HEK293 (cell line): Measurements from ENCODE around the gene SLC38A10.
"Not testable (repeated sequence)": the region's sequence is repeated elsewhere in the genome, so short reads cannot be mapped to it uniquely, and the experiment has no call there.

Experiments used
- CTCF ChIA-PET: fragments of 350-600 bp; formaldehyde crosslinking; extraction: SDS; loops from one replicate; lab custom pipeline; 2021; ENCODE audit warnings: antibody characterized with exemption; lab: Yijun Ruan, JAX
- POLR2A ChIA-PET: fragments of 300-600 bp; formaldehyde crosslinking; extraction: SDS; loops from one replicate; lab custom pipeline; 2020; ENCODE audit warnings: antibody characterized with exemption, inconsistent platforms; lab: Yijun Ruan, JAX
- H3K27ac ChIP-seq: fragments of 200-500 bp; sonication (Bioruptor generic); 2 replicates; pipeline ENCODE4 v1.5.1; 2014; ENCODE audit warnings: low read depth, low read length, control low read depth, inconsistent platforms; ENCODE audit errors: extremely low read depth
- H3K36me3 ChIP-seq, 2 experiments: fragments of 200-500 bp in 1 of 2; sonication (Bioruptor generic) in 1 of 2; 1 replicate in 1 of 2; 2 replicates in 1 of 2; pipeline ENCODE4 v1.5.1; 2014 to 2017; ENCODE audit warnings: inconsistent platforms in 2 of 2, low read length in 2 of 2; ENCODE audit not compliant: control insufficient read depth in 2 of 2, insufficient read depth in 1 of 2
- H3K4me1 ChIP-seq: fragments of 200-500 bp; sonication (Bioruptor generic); 2 replicates; pipeline ENCODE4 v1.5.1; 2014; ENCODE audit warnings: mild to moderate bottlenecking, low read length, inconsistent platforms; ENCODE audit not compliant: control insufficient read depth, insufficient read depth
- H3K4me3 ChIP-seq: 2 replicates; pipeline ENCODE4 v1.5.1; 2011; ENCODE audit warnings: low read depth, mild to moderate bottlenecking, control low read depth, low read length, moderate library complexity
- H3K9me3 ChIP-seq: fragments of 200-500 bp; sonication (Bioruptor generic); 2 replicates; pipeline ENCODE4 v1.5.1; 2014; ENCODE audit warnings: low read depth, low read length, inconsistent platforms; ENCODE audit not compliant: control insufficient read depth, insufficient read depth
- BCL6B ChIP-seq: fragments of 450-650 bp; formaldehyde crosslinking; IDR thresholded peaks from 2 replicates; pipeline ENCODE4 v1.5.1; 2017; ENCODE audit warnings: missing biosample characterization, missing genetic modification characterization
- INSM2 ChIP-seq: fragments of 450-650 bp; formaldehyde crosslinking; IDR thresholded peaks from 2 replicates; pipeline ENCODE4 v1.5.1; 2016; ENCODE audit warnings: missing biosample characterization, missing genetic modification characterization
- KLF1 ChIP-seq: fragments of 450-650 bp; formaldehyde crosslinking; IDR thresholded peaks from 2 replicates; pipeline ENCODE4 v1.5.1; 2016; ENCODE audit warnings: missing biosample characterization, missing genetic modification characterization
- PRDM1 ChIP-seq: fragments of 450-650 bp; formaldehyde crosslinking; IDR thresholded peaks from 2 replicates; pipeline ENCODE4; 2016; ENCODE audit warnings: missing biosample characterization, missing genetic modification characterization
- SP2 ChIP-seq: fragments of 450-650 bp; formaldehyde crosslinking; IDR thresholded peaks from 2 replicates; pipeline ENCODE4 v1.5.1; 2016; ENCODE audit warnings: missing biosample characterization, missing genetic modification characterization
- ZNF148 ChIP-seq: fragments of 450-650 bp; formaldehyde crosslinking; IDR thresholded peaks from 2 replicates; pipeline ENCODE4 v1.5.0; 2017; ENCODE audit warnings: missing biosample characterization, missing genetic modification characterization, borderline replicate concordance
- ZNF16 ChIP-seq: fragments of 450-650 bp; formaldehyde crosslinking; IDR thresholded peaks from 2 replicates; pipeline ENCODE4 v1.5.1; 2016; ENCODE audit warnings: low read depth, missing biosample characterization, missing genetic modification characterization
- ZNF18 ChIP-seq: fragments of 450-650 bp; formaldehyde crosslinking; IDR thresholded peaks from 2 replicates; pipeline ENCODE4 v1.5.1; 2016; ENCODE audit warnings: missing biosample characterization, missing genetic modification characterization
- ZNF211 ChIP-seq: fragments of 450-650 bp; formaldehyde crosslinking; IDR thresholded peaks from 2 replicates; pipeline ENCODE4 v1.5.1; 2016; ENCODE audit warnings: low read depth, missing biosample characterization, missing genetic modification characterization
- ZNF292 ChIP-seq: fragments of 450-650 bp; formaldehyde crosslinking; IDR thresholded peaks from 2 replicates; pipeline ENCODE4 v1.5.1; 2016; ENCODE audit warnings: low read depth, missing biosample characterization, missing genetic modification characterization, borderline replicate concordance
- ZNF514 ChIP-seq: fragments of 450-650 bp; formaldehyde crosslinking; IDR thresholded peaks from 2 replicates; pipeline ENCODE4 v1.5.1; 2016; ENCODE audit warnings: missing biosample characterization, missing genetic modification characterization
- ZNF677 ChIP-seq: fragments of 450-650 bp; IDR thresholded peaks from 2 replicates; pipeline ENCODE4 v1.5.0; 2018; ENCODE audit warnings: missing biosample characterization, mild to moderate bottlenecking, missing genetic modification characterization, moderate library complexity
- ZNF837 ChIP-seq: fragments of 450-650 bp; formaldehyde crosslinking; IDR thresholded peaks from 2 replicates; pipeline ENCODE4 v1.5.1; 2016; ENCODE audit warnings: missing biosample characterization, missing genetic modification characterization

Gene SLC38A10

GRCh38 chr17:81228420-81228819, 66.7 kb downstream of the SLC38A10 start (continued):
- TF ChIP-seq BCL6B (no peak), SP2 (tag by site-specific recombination) (no peak), INSM2 (tag by site-specific recombination) (no peak), ZNF514 (tag by site-specific recombination) (no peak), ZNF837 (tag by site-specific recombination) (no peak), ZNF677 (tag by site-specific recombination) (no peak), ZNF292 (tag by site-specific recombination) (no peak)
- TF ChIP-seq, all 188 proteins: peak for 0

- H3K4me1 ChIP-seq, H3K27ac ChIP-seq, H3K4me3 ChIP-seq, POLR2A ChIA-PET, H3K9me3 ChIP-seq: not testable (repeated sequence)
- peaks cover 5 to 42% of the 10 kb centered on the region in 2 experiments; a peak in 2 of 3 replicates for H3K36me3 ChIP-seq
- TF ChIP-seq PRDM1 (tag by site-specific recombination) (peak; percentile 46), ZNF18 (tag by site-specific recombination) (0 out of 2 replicates have a peak, but pooled peaks have one; percentile 36)
- CTCF ChIA-PET, result interaction anchor here (1.6 kb wide), 1 partner anchor 85 kb away, joined by 5 read pairs; no protein-coding TSS in a partner anchor
Measured at GRCh38 chr17:81227630-81228029, 67.5 kb downstream of the SLC38A10 start.

GRCh38 chr17:81223762-81224130, 71.4 kb downstream of the SLC38A10 start:
- Histone ChIP-seq H3K4me3 (no peak overlapping the region), H3K9me3 (no peaks in the 10 kb centered on the region), H3K27ac (peak overlapping the region; percentile 29; the same call in 1 of the 2 replicates), H3K36me3 (peaks cover 0 to 18% of the 10 kb centered on the region in 2 experiments; a peak in 2 of 3 replicates), H3K4me1 (peaks cover 13% of the 10 kb centered on the region)
- CTCF ChIA-PET, result no interaction called here
- TF ChIP-seq KLF1 (tag by site-specific recombination), result no peak
- TF ChIP-seq ZNF16 (tag by site-specific recombination), result no peak
- no peak for TF ChIP-seq ZNF148 (tag by site-specific recombination)
- no peak for TF ChIP-seq ZNF211 (tag by site-specific recombination)
- POLR2A ChIA-PET, result no interaction called here
